ENCODE measurements around the gene C10orf53. TPM values are rescaled to one million over a fixed set of nuclear protein-coding genes. Genes with fewer than 3 reads are reported as not detected.

The C10orf53 gene
- total RNA-seq, 4 donors from 2014 or later = not detected

DNA sequence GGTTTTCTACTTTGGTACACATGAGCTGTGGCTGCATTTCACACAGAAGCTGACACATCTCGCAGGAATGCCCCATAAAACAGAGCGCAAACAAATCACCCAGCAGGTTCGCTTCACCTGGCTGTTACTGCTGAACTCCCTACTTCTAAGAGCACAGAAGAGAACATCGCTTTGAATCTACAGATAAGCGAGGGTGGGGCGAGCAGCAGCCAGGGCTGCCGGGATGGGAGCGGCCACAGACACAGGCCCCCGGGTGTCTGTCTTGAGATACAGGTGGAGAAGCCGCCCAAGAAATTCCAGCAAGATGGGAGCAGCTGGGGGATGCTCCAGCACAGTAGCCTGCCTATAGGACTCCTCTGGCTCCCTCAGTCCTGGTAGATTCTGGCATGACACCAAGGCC lies 55.2 kb downstream of the C10orf53 start:
- TF ChIP-seq, protein P1, sequence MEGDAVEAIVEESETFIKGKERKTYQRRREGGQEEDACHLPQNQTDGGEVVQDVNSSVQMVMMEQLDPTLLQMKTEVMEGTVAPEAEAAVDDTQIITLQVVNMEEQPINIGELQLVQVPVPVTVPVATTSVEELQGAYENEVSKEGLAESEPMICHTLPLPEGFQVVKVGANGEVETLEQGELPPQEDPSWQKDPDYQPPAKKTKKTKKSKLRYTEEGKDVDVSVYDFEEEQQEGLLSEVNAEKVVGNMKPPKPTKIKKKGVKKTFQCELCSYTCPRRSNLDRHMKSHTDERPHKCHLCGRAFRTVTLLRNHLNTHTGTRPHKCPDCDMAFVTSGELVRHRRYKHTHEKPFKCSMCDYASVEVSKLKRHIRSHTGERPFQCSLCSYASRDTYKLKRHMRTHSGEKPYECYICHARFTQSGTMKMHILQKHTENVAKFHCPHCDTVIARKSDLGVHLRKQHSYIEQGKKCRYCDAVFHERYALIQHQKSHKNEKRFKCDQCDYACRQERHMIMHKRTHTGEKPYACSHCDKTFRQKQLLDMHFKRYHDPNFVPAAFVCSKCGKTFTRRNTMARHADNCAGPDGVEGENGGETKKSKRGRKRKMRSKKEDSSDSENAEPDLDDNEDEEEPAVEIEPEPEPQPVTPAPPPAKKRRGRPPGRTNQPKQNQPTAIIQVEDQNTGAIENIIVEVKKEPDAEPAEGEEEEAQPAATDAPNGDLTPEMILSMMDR (IDR thresholded peaks at IDR 0.05) = no peak
- TF ChIP-seq EP300 (IDR thresholded peaks at IDR 0.05) (no peak), POLR2A (IDR thresholded peaks at IDR 0.05) (no peak)
- Histone ChIP-seq H3K36me3 (no peaks in the 10 kb centered on the region), H3K27ac (no peak overlapping the region), H3K4me3 (no peak overlapping the region), H3K27me3 (no peaks in the 10 kb centered on the region), H3K4me1 (no peaks in the 10 kb centered on the region), H3K9me3 (no peaks in the 10 kb centered on the region)
- no peak for DNase-seq (ENCODE audit: low spot score in 2 of 2)
- WGBS, 2 donors = 81 to 83% methylated on average over 9 to 10 of the region's 10 CpGs

DNA sequence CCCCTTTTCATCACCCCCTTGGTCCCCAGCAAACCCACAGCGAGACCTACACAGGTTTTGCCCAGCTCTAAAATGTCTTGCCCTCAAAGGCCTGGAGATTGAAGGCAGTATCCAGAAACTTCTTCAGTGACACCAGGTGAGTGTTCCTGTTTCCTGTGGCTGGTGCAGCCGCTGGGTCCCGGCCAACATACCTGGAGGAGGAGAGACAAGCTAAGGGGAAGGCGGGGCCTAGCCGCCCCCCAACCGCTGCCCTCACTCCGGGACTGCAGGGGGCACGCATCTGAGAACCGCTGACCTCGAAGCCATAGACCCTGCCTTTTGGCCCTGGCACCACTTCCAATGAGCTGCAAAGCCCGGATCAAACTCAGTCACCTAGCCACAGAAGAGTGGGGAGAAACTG lies 55.7 kb downstream of the C10orf53 start:
- no peak for TF ChIP-seq POLR2A (IDR thresholded peaks at IDR 0.05)
- TF ChIP-seq EP300 (IDR thresholded peaks at IDR 0.05) = no peak
- TF ChIP-seq, protein P1 (IDR thresholded peaks at IDR 0.05) = no peak
- no peaks in the 10 kb centered on the region for H3K4me1 ChIP-seq
- H3K9me3 ChIP-seq = no peaks in the 10 kb centered on the region
- H3K4me3 ChIP-seq = no peak overlapping the region
- no peaks in the 10 kb centered on the region for H3K27me3 ChIP-seq
- H3K27ac ChIP-seq = no peak overlapping the region
- WGBS, 2 donors = 62 to 66% methylated on average over 11 of the region's 11 CpGs
- H3K36me3 ChIP-seq = no peaks in the 10 kb centered on the region
- no peak for DNase-seq (ENCODE audit: low spot score in 2 of 2)

DNA sequence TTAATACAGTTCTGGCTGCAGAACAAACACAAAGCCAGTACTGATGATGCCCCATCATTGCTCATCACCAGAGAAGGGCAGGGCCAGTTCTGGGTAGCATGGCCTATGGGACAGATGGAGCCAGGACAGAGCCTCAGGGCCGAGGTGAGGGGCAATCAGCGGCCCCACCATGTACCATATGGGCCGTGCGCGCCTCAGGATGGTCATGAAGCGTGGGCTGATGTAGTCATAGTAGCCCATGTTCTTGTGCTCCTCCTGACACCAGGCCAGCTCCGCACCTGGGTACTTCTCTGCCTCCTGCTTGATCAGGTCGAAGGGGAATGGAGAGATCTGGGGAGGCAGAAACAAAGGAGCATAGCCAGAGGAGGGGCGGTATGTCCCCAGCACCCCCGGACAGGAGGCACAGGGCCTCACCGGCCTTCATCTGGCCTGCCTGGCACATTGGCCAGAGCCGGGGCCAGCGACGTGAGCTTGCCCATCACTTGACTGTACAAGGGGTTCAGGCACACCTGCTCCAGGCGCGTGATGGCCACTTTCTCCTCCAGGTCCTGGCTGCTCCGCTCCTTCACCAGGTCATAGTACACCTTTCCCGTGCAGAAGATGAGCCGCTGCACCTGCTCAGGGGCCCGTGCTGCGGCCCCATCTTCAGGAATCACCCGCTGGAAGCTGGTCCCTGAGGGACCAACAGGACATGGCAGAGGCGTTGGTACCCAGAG lies 56.6 kb downstream of the C10orf53 start:
- WGBS, 2 donors = 90% methylated on average over 20 to 23 of the region's 23 CpGs
- TF ChIP-seq, protein P1 (IDR thresholded peaks at IDR 0.05) = no peak
- TF ChIP-seq EP300 (IDR thresholded peaks at IDR 0.05) = no peak
- TF ChIP-seq POLR2A (IDR thresholded peaks at IDR 0.05) = no peak
- Histone ChIP-seq H3K4me1 (no peaks in the 10 kb centered on the region), H3K27ac (no peak overlapping the region), H3K27me3 (no peaks in the 10 kb centered on the region), H3K4me3 (no peak overlapping the region), H3K36me3 (no peaks in the 10 kb centered on the region), H3K9me3 (no peaks in the 10 kb centered on the region)
- no peak for DNase-seq (ENCODE audit: low spot score in 2 of 2)

DNA sequence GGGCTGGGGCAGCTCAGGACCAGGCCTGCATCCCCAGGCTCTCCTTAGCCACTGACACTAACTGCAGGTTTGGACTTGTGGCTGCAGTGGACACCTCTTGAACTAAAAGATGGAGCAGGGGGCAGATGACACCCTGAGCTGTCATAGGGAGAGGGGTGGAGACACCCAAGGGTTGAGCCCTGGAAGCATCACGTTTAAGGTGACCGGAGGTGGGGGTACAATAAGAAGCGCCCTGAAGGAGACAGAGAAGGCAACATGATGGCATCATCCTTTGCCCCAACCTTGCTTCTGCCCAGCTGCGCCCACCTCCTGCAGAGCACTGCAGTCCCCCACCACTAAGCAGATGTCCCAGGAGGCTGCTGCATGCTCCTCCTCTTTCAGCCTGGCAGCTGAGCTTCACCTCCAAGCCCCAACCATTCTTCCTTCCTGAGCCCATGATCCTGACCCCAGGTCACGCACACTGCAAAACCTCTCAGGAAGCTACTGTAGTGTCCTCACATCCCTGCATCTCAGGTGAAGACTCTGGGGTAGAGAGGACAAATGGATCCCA lies 57.2 kb downstream of the C10orf53 start:
- H3K27ac ChIP-seq = no peak overlapping the region
- TF ChIP-seq, protein P1 (IDR thresholded peaks at IDR 0.05) = no peak
- no peak for TF ChIP-seq POLR2A (IDR thresholded peaks at IDR 0.05)
- TF ChIP-seq EP300 (IDR thresholded peaks at IDR 0.05) = no peak
- DNase-seq (ENCODE audit: low spot score in 2 of 2) = no peak
- H3K4me3 ChIP-seq = no peak overlapping the region
- no peaks in the 10 kb centered on the region for H3K27me3 ChIP-seq
- H3K9me3 ChIP-seq = no peaks in the 10 kb centered on the region
- no peaks in the 10 kb centered on the region for H3K36me3 ChIP-seq
- H3K4me1 ChIP-seq = no peaks in the 10 kb centered on the region
- 84 to 92% methylated on average over 5 of the region's 5 CpGs for WGBS, 2 donors

DNA sequence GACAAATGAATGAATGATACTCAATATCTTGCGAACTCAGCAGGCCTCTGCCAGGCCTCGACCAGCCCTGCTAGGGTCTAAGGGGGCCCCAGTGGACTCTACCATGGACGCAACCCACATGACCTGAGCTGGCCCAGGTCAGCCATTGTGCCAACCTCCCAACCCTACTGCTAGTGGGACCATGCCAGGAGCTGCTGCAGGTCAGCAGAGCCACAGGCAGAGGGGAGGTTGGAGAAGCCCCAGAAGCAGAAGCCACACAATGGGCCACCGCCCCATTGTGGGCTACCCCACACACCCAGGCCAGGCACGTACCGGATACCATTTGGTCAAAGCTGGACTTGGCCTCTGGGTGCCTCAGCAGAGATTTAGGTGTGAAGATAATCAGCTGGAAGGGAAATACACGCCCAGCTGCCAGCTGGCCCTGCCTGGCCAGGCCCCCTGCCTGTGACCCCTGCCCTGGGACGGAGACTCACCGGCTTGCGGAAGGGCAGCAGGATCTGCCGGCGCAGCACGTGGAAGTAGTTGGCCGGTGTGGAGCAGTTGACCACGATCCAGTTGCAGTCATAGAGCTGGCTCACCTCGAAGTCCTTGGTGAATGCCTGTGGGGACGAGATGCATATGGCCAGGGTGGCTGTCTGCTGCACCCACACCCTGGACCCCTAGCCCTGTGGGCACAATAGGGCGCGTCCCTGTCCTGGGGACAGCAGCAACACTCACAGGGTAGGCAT lies 58.2 kb downstream of the C10orf53 start:
- Histone ChIP-seq H3K4me3 (no peak overlapping the region), H3K36me3 (no peaks in the 10 kb centered on the region), H3K4me1 (no peaks in the 10 kb centered on the region), H3K27ac (no peak overlapping the region), H3K9me3 (no peaks in the 10 kb centered on the region), H3K27me3 (no peaks in the 10 kb centered on the region)
- DNase-seq (ENCODE audit: low spot score in 2 of 2) = no peak
- 81 to 87% methylated on average over 13 to 18 of the region's 19 CpGs for WGBS, 2 donors
- TF ChIP-seq, protein P1 (IDR thresholded peaks at IDR 0.05) = no peak
- no peak for TF ChIP-seq EP300 (IDR thresholded peaks at IDR 0.05)
- no peak for TF ChIP-seq POLR2A (IDR thresholded peaks at IDR 0.05)

All from tibial nerve (tissue), 4 donors.